NCI-H146 (cell line): ENCODE data around the gene FBXL15.

Experiments
- DNase-seq: peaks from one replicate; lab custom pipeline; 2025; lab: John Stamatoyannopoulos, UW

Gene FBXL15

GRCh38 chr10:102420714-102421506 lies at the start of gene FBXL15:
Gene FBXL15 (plus strand): TSS chr10:102420836. CDS start chr10:102421130, 294 bp downstream.
- DNase-seq, result peak; percentile 96

- no peak for DNase-seq
Observed at GRCh38 chr10:102371295-102371694, 49.3 kb upstream of the FBXL15 start.

- DNase-seq, result no peak
Observed at GRCh38 chr10:102375250-102375649, 45.4 kb upstream of the FBXL15 start.

GRCh38 chr10:102375867-102376266 lies 44.8 kb upstream of the FBXL15 start:
- DNase-seq, result no peak

GRCh38 chr10:102376901-102377300 lies 43.7 kb upstream of the FBXL15 start:
- DNase-seq, result no peak

- no peak for DNase-seq
Observed at GRCh38 chr10:102379383-102379782, 41.3 kb upstream of the FBXL15 start.

GRCh38 chr10:102381983-102382382 lies 38.7 kb upstream of the FBXL15 start:
- no peak for DNase-seq

GRCh38 chr10:102382871-102383270 lies 37.8 kb upstream of the FBXL15 start:
- DNase-seq, result no peak

GRCh38 chr10:102384053-102384452 lies 36.6 kb upstream of the FBXL15 start:
- DNase-seq, result no peak

- no peak for DNase-seq
Observed at GRCh38 chr10:102384606-102385429, 35.8 kb upstream of the FBXL15 start.

GRCh38 chr10:102389894-102390293 lies 30.7 kb upstream of the FBXL15 start:
- DNase-seq, result no peak

GRCh38 chr10:102392306-102392705 lies 28.3 kb upstream of the FBXL15 start:
- no peak for DNase-seq

GRCh38 chr10:102393411-102394078 lies 27.1 kb upstream of the FBXL15 start:
- no peak for DNase-seq

GRCh38 chr10:102394079-102394800 lies 26.4 kb upstream of the FBXL15 start:
- DNase-seq, result peak; percentile 79

GRCh38 chr10:102394801-102395399 lies 25.7 kb upstream of the FBXL15 start:
- peak; percentile 47 for DNase-seq

- peak; percentile 67 for DNase-seq
Observed at GRCh38 chr10:102395400-102396316, 25.0 kb upstream of the FBXL15 start, which contains the start of gene NFKB2. Gene NFKB2 (plus strand): TSS chr10:102395705. CDS start chr10:102395960, 255 bp downstream.

- DNase-seq, result no peak
Observed at GRCh38 chr10:102396317-102396650, 24.4 kb upstream of the FBXL15 start.

- no peak for DNase-seq
Observed at GRCh38 chr10:102396730-102397151, 23.9 kb upstream of the FBXL15 start.

- no peak for DNase-seq
Observed at GRCh38 chr10:102397222-102398171, 23.1 kb upstream of the FBXL15 start.
